H1 (cell line): Measurements from ENCODE around the gene TNIP3. TPM values are rescaled to one million over a fixed set of nuclear protein-coding genes. Genes with fewer than 3 reads are reported as not detected.

Experiments used
- ASH2L ChIP-seq: fragments of 200-600, 300-600 bp; sonication (generic); IDR thresholded peaks from one replicate; pipeline ENCODE4 v1.7.1; 2017; ENCODE audit warnings: low read length
- CHD7 ChIP-seq: fragments of 300-600 bp; sonication (generic); IDR thresholded peaks from 2 replicates; pipeline ENCODE4 v1.7.1; 2012; ENCODE audit warnings: low read length, moderate library complexity, mild to moderate bottlenecking, inconsistent platforms; ENCODE audit not compliant: insufficient replicate concordance
- CTBP2 ChIP-seq: IDR thresholded peaks from 2 replicates; pipeline ENCODE4 v1.7.0; 2011; ENCODE audit warnings: borderline replicate concordance, mild to moderate bottlenecking, moderate library complexity, mixed read lengths, low read length; ENCODE audit not compliant: insufficient read depth, insufficient read length
- HDAC2 ChIP-seq, 2 experiments: fragments of 300-600 bp in 1 of 2; sonication (generic) in 1 of 2; IDR thresholded peaks; 2 replicates each; pipeline ENCODE4 v1.6.1; 2011 to 2012; ENCODE audit warnings: low read depth in 2 of 2, low read length in 2 of 2, mild to moderate bottlenecking in 2 of 2, moderate library complexity in 2 of 2, borderline replicate concordance in 1 of 2, inconsistent platforms in 1 of 2
- polyA plus RNA-seq, 7 experiments: library from polyadenylated mRNA; depleted of rRNA in 3 of 7; stranded (reverse) in 5 of 7; unstranded in 2 of 7; fragments of >200 nt in 5 of 7; fragments of 200-250 nt in 2 of 7; gene quantifications; 1 replicate in 5 of 7; 2 replicates in 1 of 7; 4 replicates in 1 of 7; pipeline versions ENCODE4 v1.2.1 to v1.2.3, GENCODE V29; 2011 to 2013; ENCODE audit warnings: missing spikeins in 2 of 7, mixed read lengths in 2 of 7
- total RNA-seq: library from RNA; stranded (reverse); fragmentation: NEBNext Ultra II Directional; extraction: Animal tissue kit (Norgen Biotek cat#: 25700); gene quantifications from 2 replicates; pipeline ENCODE4 v1.2.1, GENCODE V29; 2021

TNIP3 gene
- total and polyA plus RNA-seq, 2 of the 8 experiments (the other 6 are each of a cell fraction or from before 2014, with no cell fraction given), result not detected

GRCh38 chr4:121165206-121165605 lies 1.1 kb upstream of the TNIP3 start (continued):
- TF ChIP-seq CHD7 (no peak), HDAC2 (IDR thresholded peaks at IDR 0.05; ENCODE audit: borderline replicate concordance in 1 of 2, low read depth in 2 of 2, low read length in 2 of 2) (no peak), CTBP2 (no peak), ASH2L (no peak)
